Activated T-cell treated with anti-CD3 and anti-CD28 coated beads, Interleukin-2, amount 50 U/mL, for 4 hours (primary cell): Measurements from ENCODE around the gene SNAP47. TPM values are rescaled to one million over a fixed set of nuclear protein-coding genes. Genes with fewer than 3 reads are reported as not detected.

Source experiments
- ATAC-seq, 2 donors: fragments of 200-7000 bp; cut with Tn5 transposase; one replicate each; pipeline ENCODE4 v1.10.0; 2021
- DNase-seq: peaks from one replicate; pipeline ENCODE4 v3.0.0-alpha.2; 2020
- H3K27me3 Mint-ChIP-seq: one replicate; pipeline ENCODE4 v1.8.0; 2021; ENCODE audit warnings: low read depth, mixed read lengths
- H3K36me3 Mint-ChIP-seq: one replicate; pipeline ENCODE4 v1.8.0; 2022; ENCODE audit warnings: mixed read lengths; ENCODE audit not compliant: insufficient read depth
- H3K4me1 Mint-ChIP-seq: one replicate; pipeline ENCODE4 v1.8.0; 2021; ENCODE audit warnings: low read depth, mixed read lengths
- H3K4me3 Mint-ChIP-seq: one replicate; pipeline ENCODE4 v1.8.0; 2021; ENCODE audit warnings: mild to moderate bottlenecking, moderate library complexity, mixed read lengths
- H3K9me3 Mint-ChIP-seq: one replicate; pipeline ENCODE4 v1.8.0; 2021; ENCODE audit warnings: mixed read lengths
- total RNA-seq, 3 donors: library from RNA; stranded (reverse); gene quantifications; one replicate each; pipeline ENCODE4 v1.2.1, GENCODE V29; 2021

The SNAP47 gene
- total RNA-seq, 3 donors from 2014 or later: 28.9 to 30.0 (median 29.6) TPM

DNA sequence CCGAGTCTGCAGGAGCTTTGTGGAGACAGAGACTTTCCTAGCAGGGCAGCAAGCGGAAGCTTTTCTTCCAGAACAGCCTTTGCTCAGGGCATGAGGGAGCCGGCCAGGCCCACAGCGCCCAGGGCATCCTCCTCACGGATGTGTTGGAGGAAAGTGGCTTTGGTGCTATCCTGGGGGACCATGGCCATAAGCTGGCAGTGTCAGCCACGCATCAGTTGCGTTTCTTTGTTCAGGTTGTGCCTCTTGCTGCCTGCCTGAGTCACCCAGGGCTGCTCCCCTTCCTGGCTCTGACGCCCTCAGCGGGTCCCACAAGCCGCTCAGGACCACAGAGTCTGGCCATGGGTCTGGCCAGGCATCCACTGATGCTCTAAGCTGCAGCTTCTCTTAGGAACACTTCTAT lies 40.6 kb downstream of the SNAP47 start:
- no peaks in the 10 kb centered on the region for H3K27me3 Mint-ChIP-seq
- no peak overlapping the region for H3K4me3 Mint-ChIP-seq
- H3K36me3 Mint-ChIP-seq: peaks cover 2% of the 10 kb centered on the region
- ATAC-seq: no peak
- H3K9me3 Mint-ChIP-seq: no peaks in the 10 kb centered on the region
- peaks cover 22% of the 10 kb centered on the region for H3K4me1 Mint-ChIP-seq
- DNase-seq: no peak

DNA sequence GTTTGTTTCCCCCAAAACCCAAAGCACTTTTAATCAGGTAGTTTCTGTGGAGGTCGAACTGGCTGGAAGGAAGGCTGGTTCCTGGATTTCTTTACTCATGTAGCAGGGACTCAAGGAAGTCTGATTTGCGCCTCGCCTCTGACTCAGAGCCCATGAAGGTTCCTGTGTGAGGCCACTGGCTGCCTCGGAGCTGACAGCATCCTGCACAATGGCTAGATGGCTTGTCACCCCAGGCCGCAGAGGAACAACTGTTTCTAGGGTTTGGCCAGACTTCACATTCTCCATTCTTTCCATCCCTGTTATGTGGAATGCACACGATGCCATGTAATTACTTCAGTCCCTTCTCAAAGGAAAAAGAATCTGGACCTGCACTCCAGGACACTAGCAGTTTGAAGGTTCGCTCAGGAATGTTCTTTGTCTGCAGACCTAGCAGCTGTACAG lies 41.1 kb downstream of the SNAP47 start:
- no peak for DNase-seq
- Mint-ChIP-seq H3K4me1 (peaks cover 22% of the 10 kb centered on the region), H3K27me3 (no peaks in the 10 kb centered on the region), H3K9me3 (no peaks in the 10 kb centered on the region), H3K36me3 (peaks cover 2% of the 10 kb centered on the region), H3K4me3 (no peak overlapping the region)
- ATAC-seq: no peak

GRCh38 chr1:227777156-227777555 lies 41.9 kb downstream of the SNAP47 start:
- DNase-seq (no peak), ATAC-seq (no peak)
- Mint-ChIP-seq H3K36me3 (peaks cover 2% of the 10 kb centered on the region), H3K4me3 (no peak overlapping the region), H3K9me3 (no peaks in the 10 kb centered on the region), H3K4me1 (peaks cover 22% of the 10 kb centered on the region), H3K27me3 (no peaks in the 10 kb centered on the region)

GRCh38 chr1:227777646-227778045 lies 42.4 kb downstream of the SNAP47 start:
- no peak for DNase-seq
- H3K4me1 Mint-ChIP-seq: peaks cover 18% of the 10 kb centered on the region
- no peaks in the 10 kb centered on the region for H3K9me3 Mint-ChIP-seq
- H3K27me3 Mint-ChIP-seq: no peaks in the 10 kb centered on the region
- no peak for ATAC-seq
- peaks cover 4% of the 10 kb centered on the region for H3K36me3 Mint-ChIP-seq
- no peak overlapping the region for H3K4me3 Mint-ChIP-seq

DNA sequence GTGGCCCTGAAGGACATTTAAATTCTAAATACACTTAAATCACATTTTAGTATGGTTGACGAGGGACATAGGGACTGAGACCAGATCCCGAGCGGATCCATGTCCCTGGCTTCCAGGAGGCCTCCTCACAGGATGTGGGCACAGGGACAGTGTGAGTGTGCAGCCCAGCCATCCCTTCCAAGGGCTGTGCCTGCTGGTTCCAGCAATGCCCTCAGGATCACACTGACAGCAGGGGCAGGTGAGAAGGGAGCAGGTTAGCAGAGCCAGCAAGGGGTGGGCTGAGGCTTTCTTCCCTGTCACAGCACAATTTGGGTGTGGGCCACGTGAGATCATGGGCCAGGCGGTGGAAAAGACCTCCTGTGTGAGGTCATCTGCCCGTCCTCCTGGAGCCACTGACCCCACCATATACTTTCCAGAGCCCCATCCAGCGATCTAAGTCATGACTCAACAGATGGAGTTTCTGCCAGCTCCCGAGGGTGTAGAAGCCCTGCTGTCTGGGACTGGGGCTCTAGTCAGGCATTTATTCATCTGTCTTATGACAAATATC lies 43.2 kb downstream of the SNAP47 start:
- DNase-seq: no peak
- H3K27me3 Mint-ChIP-seq: no peaks in the 10 kb centered on the region
- no peaks in the 10 kb centered on the region for H3K9me3 Mint-ChIP-seq
- H3K36me3 Mint-ChIP-seq: peaks cover 4% of the 10 kb centered on the region
- peaks cover 14% of the 10 kb centered on the region for H3K4me1 Mint-ChIP-seq
- no peak overlapping the region for H3K4me3 Mint-ChIP-seq
- no peak for ATAC-seq

- H3K4me1 Mint-ChIP-seq: peaks cover 8% of the 10 kb centered on the region
- ATAC-seq: no peak
- H3K36me3 Mint-ChIP-seq: peaks cover 4% of the 10 kb centered on the region
- no peak overlapping the region for H3K4me3 Mint-ChIP-seq
- no peaks in the 10 kb centered on the region for H3K27me3 Mint-ChIP-seq
- no peak for DNase-seq
- no peaks in the 10 kb centered on the region for H3K9me3 Mint-ChIP-seq
Measured at GRCh38 chr1:227779021-227779441, 43.8 kb downstream of the SNAP47 start.

DNA sequence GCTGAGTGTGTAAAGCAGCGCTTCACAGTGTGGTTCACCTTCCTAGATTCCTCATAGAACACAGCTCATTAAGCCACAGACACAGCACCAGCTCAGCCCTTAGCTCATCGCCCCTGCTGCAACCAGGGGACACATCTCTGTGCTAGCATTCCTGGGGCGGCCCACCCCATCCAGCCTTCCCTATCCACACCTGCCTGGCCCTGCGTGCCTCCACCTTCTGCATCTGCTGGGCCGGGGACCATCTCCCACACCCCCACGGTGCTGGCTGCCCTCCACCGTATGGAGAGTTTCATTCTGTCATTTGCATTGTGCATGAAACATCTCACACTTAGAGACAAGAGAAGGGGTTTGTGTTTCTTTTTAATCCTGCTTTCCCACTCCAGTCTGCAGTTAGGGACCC lies 44.5 kb downstream of the SNAP47 start:
- ATAC-seq (no peak), DNase-seq (no peak)
- Mint-ChIP-seq H3K9me3 (no peaks in the 10 kb centered on the region), H3K4me3 (no peak overlapping the region), H3K36me3 (peaks cover 5% of the 10 kb centered on the region), H3K27me3 (no peaks in the 10 kb centered on the region), H3K4me1 (peaks cover 1% of the 10 kb centered on the region)

- Mint-ChIP-seq H3K4me3 (no peak overlapping the region), H3K36me3 (peaks cover 5% of the 10 kb centered on the region), H3K27me3 (no peaks in the 10 kb centered on the region), H3K9me3 (no peaks in the 10 kb centered on the region), H3K4me1 (peaks cover under 1% of the 10 kb centered on the region)
- DNase-seq (no peak), ATAC-seq (no peak)
Measured at GRCh38 chr1:227780101-227781044, 45.1 kb downstream of the SNAP47 start.

- no peak for ATAC-seq
- Mint-ChIP-seq H3K4me3 (no peak overlapping the region), H3K9me3 (no peaks in the 10 kb centered on the region), H3K27me3 (no peaks in the 10 kb centered on the region), H3K36me3 (peaks cover 5% of the 10 kb centered on the region), H3K4me1 (peaks cover 10% of the 10 kb centered on the region)
- no peak for DNase-seq
Measured at GRCh38 chr1:227781314-227781930, 46.2 kb downstream of the SNAP47 start.

DNA sequence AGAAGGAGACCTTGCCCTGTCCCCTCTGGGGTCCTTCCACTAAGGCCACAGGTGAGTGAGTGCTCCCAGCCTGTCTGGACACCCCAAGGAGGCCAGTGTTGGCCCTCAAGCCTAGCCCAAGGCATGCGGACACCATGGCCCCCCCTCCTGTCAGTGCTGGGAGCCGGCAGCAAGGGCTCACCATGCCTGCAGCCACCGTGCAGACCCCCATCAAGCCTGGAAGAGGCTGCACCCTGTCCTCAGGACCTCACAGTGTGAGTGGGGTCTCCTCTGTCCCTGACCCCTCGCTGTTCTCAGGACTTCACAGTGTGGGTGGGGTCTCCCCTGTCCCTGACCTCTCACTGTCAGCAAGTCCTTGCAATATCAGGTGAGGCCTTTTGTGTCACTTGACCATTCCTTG lies 47.0 kb downstream of the SNAP47 start:
- Mint-ChIP-seq H3K36me3 (peaks cover 5% of the 10 kb centered on the region), H3K9me3 (no peaks in the 10 kb centered on the region), H3K4me1 (peaks cover 16% of the 10 kb centered on the region), H3K27me3 (no peaks in the 10 kb centered on the region), H3K4me3 (no peak overlapping the region)
- ATAC-seq: no peak
- no peak for DNase-seq

- DNase-seq: no peak
- peaks cover 23% of the 10 kb centered on the region for H3K4me1 Mint-ChIP-seq
- H3K9me3 Mint-ChIP-seq: no peaks in the 10 kb centered on the region
- no peak overlapping the region for H3K4me3 Mint-ChIP-seq
- no peaks in the 10 kb centered on the region for H3K27me3 Mint-ChIP-seq
- ATAC-seq: no peak
- H3K36me3 Mint-ChIP-seq: peaks cover 5% of the 10 kb centered on the region
Measured at GRCh38 chr1:227785094-227785804, 50.0 kb downstream of the SNAP47 start.

DNA sequence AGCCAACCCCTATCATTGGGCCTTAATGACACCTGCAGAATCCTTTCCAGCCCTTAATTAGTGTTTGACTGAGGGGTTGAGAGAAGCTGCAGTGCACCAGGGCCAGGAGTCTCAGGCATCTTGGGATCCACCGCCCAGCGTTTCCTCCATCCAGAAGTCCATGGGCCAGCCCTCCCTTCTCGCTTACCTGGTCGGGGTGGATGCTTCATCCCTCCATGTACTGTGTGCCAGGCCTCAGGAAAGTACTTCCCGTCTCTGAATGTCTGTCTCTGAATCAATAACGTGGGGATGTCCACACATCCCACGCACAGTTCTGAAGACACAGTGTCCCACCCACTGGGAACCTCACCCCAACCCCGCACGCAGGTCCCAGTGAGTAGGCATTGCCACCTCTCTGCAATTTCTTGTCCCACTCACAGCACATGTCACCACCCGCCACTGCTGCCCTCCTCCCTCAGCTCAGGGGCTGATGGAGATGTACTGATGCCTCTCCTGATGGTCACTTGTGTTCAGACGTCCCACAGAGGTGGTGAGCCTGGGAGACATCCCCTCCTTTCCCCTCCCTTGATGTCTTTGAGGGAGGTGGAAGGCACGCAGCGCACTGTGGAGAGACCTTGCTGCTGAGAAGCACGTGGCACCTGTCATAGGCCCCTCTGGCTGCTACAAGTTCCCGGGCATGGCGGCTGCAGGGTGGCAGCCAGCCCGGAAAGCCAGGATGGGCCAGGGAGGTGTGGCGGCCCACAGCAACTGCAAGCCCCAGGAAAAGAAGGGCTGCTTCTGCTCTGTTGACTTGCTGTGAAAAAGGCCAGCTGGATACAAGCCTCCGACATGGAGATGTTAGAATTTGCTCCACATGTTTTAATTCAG lies 50.8 kb downstream of the SNAP47 start:
- Mint-ChIP-seq H3K9me3 (no peaks in the 10 kb centered on the region), H3K4me3 (peak overlapping the region; percentile 52), H3K27me3 (no peaks in the 10 kb centered on the region), H3K4me1 (peaks cover 23% of the 10 kb centered on the region), H3K36me3 (peaks cover 5% of the 10 kb centered on the region)
- DNase-seq (no peak), ATAC-seq (no peak)

GRCh38 chr1:227786673-227787512 lies 51.7 kb downstream of the SNAP47 start:
- DNase-seq (no peak), ATAC-seq (no peak)
- no peaks in the 10 kb centered on the region for H3K9me3 Mint-ChIP-seq
- H3K36me3 Mint-ChIP-seq: peaks cover 5% of the 10 kb centered on the region
- peaks cover 23% of the 10 kb centered on the region for H3K4me1 Mint-ChIP-seq
- H3K4me3 Mint-ChIP-seq: peak overlapping the region; percentile 78
- no peaks in the 10 kb centered on the region for H3K27me3 Mint-ChIP-seq
